Measurements from ENCODE around the gene KLK7. TPM values are rescaled to one million over a fixed set of nuclear protein-coding genes. Genes with fewer than 3 reads are reported as not detected.
A peak's percentile ranks its signal among the peaks of the same experiment; 100 is the strongest.

Gene KLK7
- total and polyA plus RNA-seq, 2 donors (not counting 3 experiments of a cell fraction or from before 2014, with no cell fraction given), result not detected

- H3K27me3 ChIP-seq (ENCODE audit: control insufficient read depth in 2 of 2, insufficient read depth in 2 of 2, low read length in 2 of 2), result no peaks in the 10 kb centered on the region
- H3K27ac ChIP-seq (ENCODE audit: insufficient read depth, low read depth, low read length), result no peak overlapping the region
- H3K9ac ChIP-seq (replicated peaks; ENCODE audit: extremely low read depth, insufficient read depth, low read length), result no peak overlapping the region
- FAIRE-seq (no peak), DNase-seq (ENCODE audit: low read depth, low spot score) (no peak)
- H3K9me3 ChIP-seq (replicated peaks; ENCODE audit: control insufficient read depth, insufficient read depth, low read length), result no peaks in the 10 kb centered on the region
- H3K79me2 ChIP-seq (ENCODE audit: control insufficient read depth, insufficient read depth, low read length), result no peaks in the 10 kb centered on the region
- intact Hi-C loops (cut with micrococcal nuclease), result no loop called here
- CTCF ChIA-PET, result no interaction called here
- POLR2A ChIA-PET, result no interaction called here
- dilution Hi-C loops (cut with MboI; ENCODE audit: extremely low pct_ligation_motif_present, low sequenced_read_pairs), result no loop called here
- TF ChIP-seq, protein P1, sequence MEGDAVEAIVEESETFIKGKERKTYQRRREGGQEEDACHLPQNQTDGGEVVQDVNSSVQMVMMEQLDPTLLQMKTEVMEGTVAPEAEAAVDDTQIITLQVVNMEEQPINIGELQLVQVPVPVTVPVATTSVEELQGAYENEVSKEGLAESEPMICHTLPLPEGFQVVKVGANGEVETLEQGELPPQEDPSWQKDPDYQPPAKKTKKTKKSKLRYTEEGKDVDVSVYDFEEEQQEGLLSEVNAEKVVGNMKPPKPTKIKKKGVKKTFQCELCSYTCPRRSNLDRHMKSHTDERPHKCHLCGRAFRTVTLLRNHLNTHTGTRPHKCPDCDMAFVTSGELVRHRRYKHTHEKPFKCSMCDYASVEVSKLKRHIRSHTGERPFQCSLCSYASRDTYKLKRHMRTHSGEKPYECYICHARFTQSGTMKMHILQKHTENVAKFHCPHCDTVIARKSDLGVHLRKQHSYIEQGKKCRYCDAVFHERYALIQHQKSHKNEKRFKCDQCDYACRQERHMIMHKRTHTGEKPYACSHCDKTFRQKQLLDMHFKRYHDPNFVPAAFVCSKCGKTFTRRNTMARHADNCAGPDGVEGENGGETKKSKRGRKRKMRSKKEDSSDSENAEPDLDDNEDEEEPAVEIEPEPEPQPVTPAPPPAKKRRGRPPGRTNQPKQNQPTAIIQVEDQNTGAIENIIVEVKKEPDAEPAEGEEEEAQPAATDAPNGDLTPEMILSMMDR (IDR thresholded peaks at IDR 0.05; ENCODE audit: extremely low read depth in 1 of 2, insufficient read depth in 1 of 2, low read depth in 1 of 2, low read length in 2 of 2), result no peak
- TF ChIP-seq EZH2 (IDR thresholded peaks at IDR 0.05; ENCODE audit: borderline replicate concordance, low read depth, low read length, severe bottlenecking), result no peak
- no peak for TF ChIP-seq GATA2 (IDR thresholded peaks at IDR 0.05; ENCODE audit: insufficient read depth, insufficient read length, low read depth, low read length)
- no peak for TF ChIP-seq POLR2AphosphoS5 (IDR thresholded peaks at IDR 0.05; ENCODE audit: insufficient read depth, low read depth, low read length)
- TF ChIP-seq, protein P2, sequence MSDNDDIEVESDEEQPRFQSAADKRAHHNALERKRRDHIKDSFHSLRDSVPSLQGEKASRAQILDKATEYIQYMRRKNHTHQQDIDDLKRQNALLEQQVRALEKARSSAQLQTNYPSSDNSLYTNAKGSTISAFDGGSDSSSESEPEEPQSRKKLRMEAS (IDR thresholded peaks at IDR 0.05; ENCODE audit: insufficient read depth, insufficient read length), result no peak
- peak; percentile 28 for TF ChIP-seq FOS (IDR thresholded peaks at IDR 0.05; ENCODE audit: borderline replicate concordance, insufficient read depth, low read length)
- no peak for TF ChIP-seq MYC (IDR thresholded peaks at IDR 0.05; ENCODE audit: low read depth, low read length)
- no peaks in the 10 kb centered on the region for H4K20me1 ChIP-seq (replicated peaks; ENCODE audit: control insufficient read depth, extremely low read depth, insufficient read depth, low read length)
- H2AFZ ChIP-seq (ENCODE audit: low read depth, low read length), result no peak overlapping the region
- no TSS peak for BruUV-seq (replicated peaks)
- H3K36me3 ChIP-seq (ENCODE audit: control insufficient read depth in 2 of 2, extremely low read depth in 1 of 2, insufficient read depth in 2 of 2, low read length in 2 of 2), result no peaks in the 10 kb centered on the region
- H3K4me2 ChIP-seq (ENCODE audit: insufficient read depth, low read length), result no peak overlapping the region
- no peak overlapping the region for H3K4me3 ChIP-seq (replicated peaks in 1 of 3; ENCODE audit: insufficient read depth in 1 of 3, low read depth in 1 of 3, low read length in 3 of 3)
- H3K4me1 ChIP-seq (ENCODE audit: control insufficient read depth, extremely low read depth, insufficient read depth, low read length), result no peaks in the 10 kb centered on the region
- H3K9me1 ChIP-seq (replicated peaks; ENCODE audit: control insufficient read depth, extremely low read depth, insufficient read depth, low read length), result no peaks in the 10 kb centered on the region
Observed at GRCh38 chr19:50967929-50968715, 15.6 kb downstream of the KLK7 start.

Data from endothelial cell of umbilical vein (primary cell).